Sigmoid colon (tissue), 4 donors: ENCODE measurements around the gene MRM3.

ENCODE experiments used
- EP300 ChIP-seq, 4 donors: sonication (generic); formaldehyde crosslinking; IDR thresholded peaks; one replicate each; pipeline ENCODE4 v1.6.1; 2017; ENCODE audit warnings: antibody characterized with exemption in 4 of 4
- POLR2AphosphoS5 ChIP-seq, 4 donors: sonication (generic); formaldehyde crosslinking; IDR thresholded peaks; one replicate each; pipeline ENCODE4 v1.6.1; 2017; ENCODE audit warnings: antibody characterized with exemption in 4 of 4
- TF ChIP-seq, protein P1 (sequence below), 4 experiments: fragments of 450-650 bp in 3 of 4; fragments of 200-600 bp in 1 of 4; IDR thresholded peaks; one replicate each; pipeline ENCODE4 v1.5.1; 2016 to 2019; ENCODE audit warnings: antibody characterized with exemption in 4 of 4, mild to moderate bottlenecking in 3 of 4, moderate library complexity in 2 of 4

GRCh38 chr17:841313-841712, 59.2 kb downstream of the MRM3 start:
- TF ChIP-seq, protein P1, sequence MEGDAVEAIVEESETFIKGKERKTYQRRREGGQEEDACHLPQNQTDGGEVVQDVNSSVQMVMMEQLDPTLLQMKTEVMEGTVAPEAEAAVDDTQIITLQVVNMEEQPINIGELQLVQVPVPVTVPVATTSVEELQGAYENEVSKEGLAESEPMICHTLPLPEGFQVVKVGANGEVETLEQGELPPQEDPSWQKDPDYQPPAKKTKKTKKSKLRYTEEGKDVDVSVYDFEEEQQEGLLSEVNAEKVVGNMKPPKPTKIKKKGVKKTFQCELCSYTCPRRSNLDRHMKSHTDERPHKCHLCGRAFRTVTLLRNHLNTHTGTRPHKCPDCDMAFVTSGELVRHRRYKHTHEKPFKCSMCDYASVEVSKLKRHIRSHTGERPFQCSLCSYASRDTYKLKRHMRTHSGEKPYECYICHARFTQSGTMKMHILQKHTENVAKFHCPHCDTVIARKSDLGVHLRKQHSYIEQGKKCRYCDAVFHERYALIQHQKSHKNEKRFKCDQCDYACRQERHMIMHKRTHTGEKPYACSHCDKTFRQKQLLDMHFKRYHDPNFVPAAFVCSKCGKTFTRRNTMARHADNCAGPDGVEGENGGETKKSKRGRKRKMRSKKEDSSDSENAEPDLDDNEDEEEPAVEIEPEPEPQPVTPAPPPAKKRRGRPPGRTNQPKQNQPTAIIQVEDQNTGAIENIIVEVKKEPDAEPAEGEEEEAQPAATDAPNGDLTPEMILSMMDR (IDR thresholded peaks at IDR 0.05): no peak
- TF ChIP-seq EP300 (IDR thresholded peaks at IDR 0.05) (no peak), POLR2AphosphoS5 (IDR thresholded peaks at IDR 0.05) (no peak)
